ENCODE results near the gene EFHC2.
"Not testable (repeated sequence)": the region's sequence is repeated elsewhere in the genome, so short reads cannot be mapped to it uniquely, and the experiment has no call there.

EFHC2 gene

GRCh38 chrX:44253575-44253942 lies 89.9 kb downstream of the EFHC2 start:
- H3K27ac ChIP-seq, result no peak overlapping the region
- TF ChIP-seq, protein P1, sequence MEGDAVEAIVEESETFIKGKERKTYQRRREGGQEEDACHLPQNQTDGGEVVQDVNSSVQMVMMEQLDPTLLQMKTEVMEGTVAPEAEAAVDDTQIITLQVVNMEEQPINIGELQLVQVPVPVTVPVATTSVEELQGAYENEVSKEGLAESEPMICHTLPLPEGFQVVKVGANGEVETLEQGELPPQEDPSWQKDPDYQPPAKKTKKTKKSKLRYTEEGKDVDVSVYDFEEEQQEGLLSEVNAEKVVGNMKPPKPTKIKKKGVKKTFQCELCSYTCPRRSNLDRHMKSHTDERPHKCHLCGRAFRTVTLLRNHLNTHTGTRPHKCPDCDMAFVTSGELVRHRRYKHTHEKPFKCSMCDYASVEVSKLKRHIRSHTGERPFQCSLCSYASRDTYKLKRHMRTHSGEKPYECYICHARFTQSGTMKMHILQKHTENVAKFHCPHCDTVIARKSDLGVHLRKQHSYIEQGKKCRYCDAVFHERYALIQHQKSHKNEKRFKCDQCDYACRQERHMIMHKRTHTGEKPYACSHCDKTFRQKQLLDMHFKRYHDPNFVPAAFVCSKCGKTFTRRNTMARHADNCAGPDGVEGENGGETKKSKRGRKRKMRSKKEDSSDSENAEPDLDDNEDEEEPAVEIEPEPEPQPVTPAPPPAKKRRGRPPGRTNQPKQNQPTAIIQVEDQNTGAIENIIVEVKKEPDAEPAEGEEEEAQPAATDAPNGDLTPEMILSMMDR (IDR thresholded peaks at IDR 0.05), result no peak
- no peak for TF ChIP-seq ZFX (IDR thresholded peaks at IDR 0.05; ENCODE audit: borderline replicate concordance)

GRCh38 chrX:44252688-44253574 lies 90.5 kb downstream of the EFHC2 start:
- not testable (repeated sequence) for H3K27ac ChIP-seq

DNA sequence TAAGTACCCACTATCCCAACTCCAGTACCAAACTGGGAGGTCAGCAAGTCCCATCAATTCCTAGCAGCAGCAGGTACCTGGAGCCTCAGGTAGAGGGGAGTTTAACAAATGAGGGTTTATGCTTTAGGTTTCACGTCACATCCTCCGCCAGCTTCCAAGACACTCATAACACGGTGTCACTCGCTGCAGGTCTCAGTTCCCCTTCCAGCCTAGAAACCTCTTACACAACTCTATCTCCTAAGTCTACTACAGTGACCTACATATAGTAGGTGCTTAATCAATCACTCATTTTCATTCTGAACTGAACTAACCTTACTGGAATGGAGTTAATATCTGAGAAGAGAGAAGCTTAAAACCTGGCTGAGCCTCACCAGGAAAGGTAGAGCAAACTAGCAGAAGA lies 96.0 kb downstream of the EFHC2 start:
- TF ChIP-seq ZFX (IDR thresholded peaks at IDR 0.05; ENCODE audit: borderline replicate concordance), result no peak
- TF ChIP-seq, protein P1 (IDR thresholded peaks at IDR 0.05), result no peak
- no peak overlapping the region for H3K27ac ChIP-seq

DNA sequence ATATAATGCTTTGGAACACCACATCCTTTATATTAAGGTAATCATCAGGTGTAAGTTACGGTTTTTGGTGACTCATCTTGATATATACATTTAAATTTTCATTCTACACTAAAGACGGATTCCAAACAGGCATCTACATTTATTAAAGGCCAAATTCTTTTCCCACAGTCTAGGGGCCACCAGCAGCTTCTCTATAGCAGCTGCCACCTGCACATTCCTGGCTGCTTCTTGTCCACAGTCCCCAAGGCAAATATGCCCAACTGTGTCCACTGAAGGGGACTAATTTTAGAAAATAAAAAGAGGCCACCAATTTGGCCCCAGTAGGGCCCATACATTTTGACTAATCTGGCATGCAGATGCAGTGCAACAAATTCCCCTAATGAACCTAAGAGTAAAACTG lies 96.6 kb downstream of the EFHC2 start:
- no peak for TF ChIP-seq ZFX (IDR thresholded peaks at IDR 0.05; ENCODE audit: borderline replicate concordance)
- TF ChIP-seq, protein P1 (IDR thresholded peaks at IDR 0.05), result no peak
- no peak overlapping the region for H3K27ac ChIP-seq

- TF ChIP-seq, protein P1 (IDR thresholded peaks at IDR 0.05), result no peak
- TF ChIP-seq ZFX (IDR thresholded peaks at IDR 0.05; ENCODE audit: borderline replicate concordance), result no peak
- H3K27ac ChIP-seq, result no peak overlapping the region
These were observed 97.7 kb downstream of the EFHC2 start for GRCh38 chrX:44245733-44246132.

GRCh38 chrX:44244008-44244407 lies 99.5 kb downstream of the EFHC2 start:
- TF ChIP-seq ZFX (IDR thresholded peaks at IDR 0.05; ENCODE audit: borderline replicate concordance), result no peak
- TF ChIP-seq, protein P1 (IDR thresholded peaks at IDR 0.05), result peak; percentile 53
- no peak overlapping the region for H3K27ac ChIP-seq

GRCh38 chrX:44241546-44241945 lies 101.9 kb downstream of the EFHC2 start:
- TF ChIP-seq, protein P1 (IDR thresholded peaks at IDR 0.05), result no peak

DNA sequence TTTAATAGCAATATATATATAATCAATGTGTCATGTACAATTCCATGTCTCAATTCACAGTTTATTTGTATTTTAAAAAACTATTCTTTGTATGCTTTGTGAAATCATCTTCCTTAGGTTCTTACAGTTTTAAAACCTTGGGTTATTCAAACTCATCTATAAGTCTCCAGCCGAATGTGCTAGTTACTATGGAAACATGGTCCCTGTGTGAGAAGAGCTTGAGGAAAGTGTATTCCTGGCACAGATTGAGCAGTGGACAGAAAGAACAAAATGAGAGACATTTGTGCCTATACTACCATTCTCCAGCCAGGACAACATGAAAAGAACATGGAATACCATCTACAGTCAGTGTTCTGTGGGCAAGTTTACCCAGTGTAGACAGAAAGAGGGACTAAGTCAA lies 103.4 kb downstream of the EFHC2 start:
- no peak overlapping the region for H3K27ac ChIP-seq
- no peak for TF ChIP-seq ZFX (IDR thresholded peaks at IDR 0.05; ENCODE audit: borderline replicate concordance)
- TF ChIP-seq, protein P1 (IDR thresholded peaks at IDR 0.05), result no peak

More at GRCh38 chrX:44241546-44241945, 101.9 kb downstream of the EFHC2 start:
- H3K27ac ChIP-seq, result no peak overlapping the region
